Activated T-cell treated with anti-CD3 and anti-CD28 coated beads, Interleukin-2, amount 50 U/mL, for 4 hours (primary cell): ENCODE data around the gene SEPTIN1. TPM values are rescaled to one million over a fixed set of nuclear protein-coding genes. Genes with fewer than 3 reads are reported as not detected.

Source experiments
- ATAC-seq, 2 donors: fragments of 200-7000 bp; cut with Tn5 transposase; one replicate each; pipeline ENCODE4 v1.10.0; 2021
- DNase-seq: peaks from one replicate; pipeline ENCODE4 v3.0.0-alpha.2; 2020
- H3K27me3 Mint-ChIP-seq: one replicate; pipeline ENCODE4 v1.8.0; 2021; ENCODE audit warnings: low read depth, mixed read lengths
- H3K36me3 Mint-ChIP-seq: one replicate; pipeline ENCODE4 v1.8.0; 2022; ENCODE audit warnings: mixed read lengths; ENCODE audit not compliant: insufficient read depth
- H3K4me1 Mint-ChIP-seq: one replicate; pipeline ENCODE4 v1.8.0; 2021; ENCODE audit warnings: low read depth, mixed read lengths
- H3K4me3 Mint-ChIP-seq: one replicate; pipeline ENCODE4 v1.8.0; 2021; ENCODE audit warnings: mild to moderate bottlenecking, moderate library complexity, mixed read lengths
- H3K9me3 Mint-ChIP-seq: one replicate; pipeline ENCODE4 v1.8.0; 2021; ENCODE audit warnings: mixed read lengths
- total RNA-seq, 3 donors: library from RNA; stranded (reverse); gene quantifications; one replicate each; pipeline ENCODE4 v1.2.1, GENCODE V29; 2021

SEPTIN1 gene
- total RNA-seq, 3 donors from 2014 or later: 133 to 164 (median 152) TPM

- no peak overlapping the region for H3K4me3 Mint-ChIP-seq
- no peaks in the 10 kb centered on the region for H3K9me3 Mint-ChIP-seq
- peaks cover 30% of the 10 kb centered on the region for H3K36me3 Mint-ChIP-seq
- H3K27me3 Mint-ChIP-seq: no peaks in the 10 kb centered on the region
- peaks cover 15% of the 10 kb centered on the region for H3K4me1 Mint-ChIP-seq
- ATAC-seq (no peak), DNase-seq (no peak)
Measured at GRCh38 chr16:30359871-30360170, 22.5 kb downstream of the SEPTIN1 start.

GRCh38 chr16:30358990-30359870, 23.1 kb downstream of the SEPTIN1 start:
- H3K9me3 Mint-ChIP-seq: no peaks in the 10 kb centered on the region

GRCh38 chr16:30358577-30358936, 23.8 kb downstream of the SEPTIN1 start:
- Mint-ChIP-seq H3K4me3 (no peak overlapping the region), H3K27me3 (no peaks in the 10 kb centered on the region), H3K9me3 (no peaks in the 10 kb centered on the region), H3K36me3 (peaks cover 34% of the 10 kb centered on the region), H3K4me1 (peaks cover 23% of the 10 kb centered on the region)
- ATAC-seq (no peak), DNase-seq (no peak)

More at GRCh38 chr16:30358990-30359870, 23.1 kb downstream of the SEPTIN1 start:
- no peak for ATAC-seq
- peaks cover 33% of the 10 kb centered on the region for H3K36me3 Mint-ChIP-seq
- DNase-seq: no peak
- H3K27me3 Mint-ChIP-seq: no peaks in the 10 kb centered on the region
- peaks cover 17% of the 10 kb centered on the region for H3K4me1 Mint-ChIP-seq
- no peak overlapping the region for H3K4me3 Mint-ChIP-seq

DNA sequence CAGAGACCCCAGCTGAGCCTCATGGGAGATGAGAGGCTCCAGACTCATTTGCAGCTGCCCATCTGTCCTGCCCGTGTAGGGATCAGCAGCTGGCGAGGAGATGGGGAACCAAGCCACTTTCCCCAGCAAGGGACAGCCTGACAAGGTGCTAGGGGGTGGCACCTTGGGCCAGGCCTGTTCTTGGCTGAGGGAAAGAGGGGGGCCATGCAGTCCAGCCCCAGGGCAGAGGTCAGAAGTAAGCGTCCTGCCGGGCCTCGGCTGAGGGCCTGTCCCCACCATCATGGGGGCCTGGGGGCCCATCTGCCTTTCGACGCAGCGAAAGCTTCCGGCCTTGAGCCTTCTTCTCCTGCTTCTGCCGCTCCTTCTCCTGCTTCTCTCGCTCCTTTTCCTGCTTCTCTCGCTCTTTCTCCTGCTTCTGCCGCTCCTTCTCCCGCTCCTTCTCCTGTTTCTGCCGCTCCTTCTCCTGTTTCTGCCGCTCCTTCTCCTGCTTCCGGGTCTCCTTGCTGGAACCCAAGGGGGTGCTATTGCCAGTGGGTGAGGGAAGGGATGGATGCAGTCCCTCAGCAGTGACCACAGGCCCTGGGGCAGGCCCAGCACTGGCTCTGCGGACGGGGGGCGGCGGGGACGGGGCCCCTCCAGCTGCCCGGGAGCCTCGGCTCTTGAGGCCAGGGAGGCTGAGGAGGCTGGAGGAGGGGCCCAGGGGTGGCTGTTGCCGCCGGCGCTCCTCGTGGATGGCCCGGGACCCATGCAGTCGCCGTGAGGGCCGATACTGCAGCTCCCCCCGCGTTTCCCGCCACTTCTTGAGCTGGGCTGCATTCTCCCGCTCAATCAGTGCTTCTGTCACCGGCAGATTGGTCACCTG, 24.4 kb downstream of the SEPTIN1 start:
- ATAC-seq: no peak
- no peaks in the 10 kb centered on the region for H3K27me3 Mint-ChIP-seq
- H3K4me3 Mint-ChIP-seq: no peak overlapping the region
- H3K9me3 Mint-ChIP-seq: no peaks in the 10 kb centered on the region
- H3K4me1 Mint-ChIP-seq: peaks cover 27% of the 10 kb centered on the region
- peaks cover 33% of the 10 kb centered on the region for H3K36me3 Mint-ChIP-seq
- DNase-seq: no peak

- H3K4me1 Mint-ChIP-seq: peaks cover 30% of the 10 kb centered on the region
- no peak overlapping the region for H3K4me3 Mint-ChIP-seq
- H3K36me3 Mint-ChIP-seq: peaks cover 30% of the 10 kb centered on the region
- no peaks in the 10 kb centered on the region for H3K27me3 Mint-ChIP-seq
- no peaks in the 10 kb centered on the region for H3K9me3 Mint-ChIP-seq
- no peak for DNase-seq
- ATAC-seq: no peak
Measured at GRCh38 chr16:30357085-30357714, 25.2 kb downstream of the SEPTIN1 start.

DNA sequence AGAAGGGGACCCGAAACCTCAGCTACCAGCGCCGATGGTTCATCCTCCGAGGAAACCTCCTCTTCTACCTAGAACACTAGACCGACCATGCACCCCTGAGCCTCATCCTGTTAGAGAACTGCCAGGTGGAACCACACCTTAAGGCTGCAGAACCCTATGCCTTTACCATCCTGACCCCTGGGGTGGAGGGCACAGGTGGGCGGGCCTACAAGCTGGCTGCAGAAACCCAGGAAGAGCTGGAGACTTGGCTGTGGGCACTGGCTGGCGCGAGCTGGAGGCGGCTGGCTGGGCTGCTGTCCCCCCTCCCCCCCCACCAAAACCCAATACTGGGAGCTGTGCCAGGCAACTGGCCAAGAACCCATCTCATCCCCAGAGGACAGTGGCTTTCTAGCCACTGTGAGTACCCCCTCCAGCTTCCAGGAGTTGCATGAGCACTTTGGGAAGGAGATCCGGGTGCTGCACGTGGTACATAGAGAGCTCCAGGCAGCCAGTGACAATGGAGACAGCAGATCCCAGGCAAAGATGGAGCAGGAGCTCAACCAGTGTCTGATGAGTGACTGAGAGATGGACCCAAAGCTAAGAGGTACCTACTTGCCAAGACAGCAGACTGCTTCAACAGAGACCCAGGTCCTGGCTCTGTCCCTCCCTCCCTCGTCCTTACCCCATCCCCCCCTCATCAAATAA, 25.8 kb downstream of the SEPTIN1 start:
- ATAC-seq (no peak), DNase-seq (no peak)
- Mint-ChIP-seq H3K4me3 (peak overlapping the region; percentile 95), H3K4me1 (peaks cover 33% of the 10 kb centered on the region), H3K36me3 (peaks cover 29% of the 10 kb centered on the region), H3K9me3 (no peaks in the 10 kb centered on the region), H3K27me3 (no peaks in the 10 kb centered on the region)

GRCh38 chr16:30355954-30356308, 26.4 kb downstream of the SEPTIN1 start:
- Mint-ChIP-seq H3K4me1 (peaks cover 34% of the 10 kb centered on the region), H3K27me3 (no peaks in the 10 kb centered on the region), H3K9me3 (no peaks in the 10 kb centered on the region), H3K36me3 (peaks cover 27% of the 10 kb centered on the region), H3K4me3 (peak overlapping the region; percentile 95)
- ATAC-seq (no peak), DNase-seq (no peak)

DNA sequence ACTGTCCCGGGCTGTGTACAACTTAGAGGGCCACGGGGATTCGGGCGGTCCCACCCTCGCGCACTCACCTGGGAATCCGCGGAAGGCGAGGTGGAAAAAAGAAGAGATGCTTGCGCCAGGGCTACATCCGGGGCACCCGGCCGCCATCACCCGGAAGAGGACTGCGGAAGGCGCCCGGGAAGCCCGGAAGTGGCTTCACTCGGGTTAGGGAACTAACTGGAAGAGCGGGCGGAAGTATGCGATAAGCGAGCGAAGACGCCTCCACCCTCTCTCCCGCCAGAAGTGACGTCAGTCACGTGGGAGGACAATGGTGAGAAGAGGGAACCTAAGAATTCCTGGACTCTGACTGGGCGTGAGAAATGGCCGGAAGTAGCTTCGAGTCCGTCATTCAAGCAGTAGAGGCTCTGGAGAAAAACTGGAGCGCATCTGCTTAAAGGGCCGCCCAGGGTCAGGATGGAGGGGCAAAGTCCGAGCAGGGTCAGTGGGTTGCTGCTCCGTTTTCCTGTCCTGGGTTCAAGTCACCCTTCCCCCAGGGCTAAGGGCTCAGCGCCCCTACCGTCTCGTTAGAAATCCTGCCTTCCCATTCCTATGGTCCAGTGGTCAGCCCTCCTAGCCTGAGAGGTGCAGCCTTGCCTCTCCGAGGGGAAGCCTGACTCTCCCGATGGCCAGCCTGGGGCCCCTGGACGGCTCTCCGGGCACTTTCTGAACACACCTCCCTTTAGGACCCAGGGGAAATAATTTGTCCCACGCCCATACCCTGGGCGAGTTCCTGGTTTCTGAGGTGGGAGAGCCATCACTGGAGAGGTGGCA, 27.0 kb downstream of the SEPTIN1 start, which contains the start of gene CD2BP2:
Gene CD2BP2 (minus strand): TSS at position 165 of the 810 bp plus-strand sequence. CDS start 627 bp downstream, outside the sequence.
- ATAC-seq (peak; percentile 92 to 95), DNase-seq (peak; percentile 86)
- no peaks in the 10 kb centered on the region for H3K9me3 Mint-ChIP-seq
- H3K27me3 Mint-ChIP-seq: no peaks in the 10 kb centered on the region
- H3K4me1 Mint-ChIP-seq: peaks cover 40% of the 10 kb centered on the region
- H3K4me3 Mint-ChIP-seq: peak within 1 kb of the TSS; percentile 95
- peaks cover 26% of the 10 kb centered on the region for H3K36me3 Mint-ChIP-seq

DNA sequence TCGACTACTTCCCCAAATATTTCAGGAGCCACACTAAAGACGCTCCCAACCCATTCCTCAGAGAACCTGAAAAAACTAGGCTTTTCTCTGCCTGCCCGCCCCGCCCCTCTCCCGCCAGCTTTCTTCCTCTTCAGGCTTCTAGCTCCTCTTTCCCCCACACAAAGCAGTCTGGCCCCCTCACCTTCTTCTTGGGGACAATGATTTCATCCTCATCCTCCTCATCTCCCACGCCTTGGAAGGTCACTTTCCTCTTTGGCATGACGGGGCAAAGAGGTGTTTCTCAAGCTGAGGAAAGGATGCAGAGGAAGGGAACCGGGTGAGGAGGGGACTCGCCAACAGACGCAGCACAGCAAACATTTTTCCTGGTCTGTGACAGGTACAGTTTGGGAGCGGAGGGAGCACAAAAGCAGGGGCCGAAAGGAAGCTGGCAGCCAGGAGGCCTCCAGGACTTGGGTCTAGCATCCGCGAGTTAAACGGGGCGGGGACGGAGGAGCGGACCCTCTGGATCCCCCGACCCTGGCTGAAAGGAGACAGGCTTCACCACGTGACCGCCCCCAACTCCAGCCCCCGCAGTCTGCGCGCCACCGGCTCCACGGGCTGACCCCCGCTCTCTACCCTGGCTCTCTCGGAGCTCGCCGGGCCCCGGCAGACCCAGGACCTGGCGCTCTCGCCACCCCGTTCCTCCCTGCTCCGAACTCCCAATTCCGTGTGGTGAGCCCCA, 27.8 kb downstream of the SEPTIN1 start:
- Mint-ChIP-seq H3K4me1 (peaks cover 46% of the 10 kb centered on the region), H3K36me3 (peaks cover 27% of the 10 kb centered on the region)
- no peak for DNase-seq

GRCh38 chr16:30353438-30354129, 28.8 kb downstream of the SEPTIN1 start:
- Mint-ChIP-seq H3K4me1 (peaks cover 51% of the 10 kb centered on the region), H3K4me3 (peak overlapping the region; percentile 95), H3K9me3 (no peaks in the 10 kb centered on the region), H3K27me3 (no peaks in the 10 kb centered on the region), H3K36me3 (peaks cover 32% of the 10 kb centered on the region)
- DNase-seq: no peak
- ATAC-seq: no peak

More for the DNA sequence above, 27.8 kb downstream of the SEPTIN1 start:
- Mint-ChIP-seq H3K4me3 (peak overlapping the region; percentile 95), H3K27me3 (no peaks in the 10 kb centered on the region), H3K9me3 (no peaks in the 10 kb centered on the region)
- ATAC-seq: peak; percentile 41 to 53

GRCh38 chr16:30352488-30353401, 29.6 kb downstream of the SEPTIN1 start:
- Mint-ChIP-seq H3K36me3 (peaks cover 30% of the 10 kb centered on the region), H3K27me3 (no peaks in the 10 kb centered on the region), H3K9me3 (no peaks in the 10 kb centered on the region), H3K4me3 (peak overlapping the region; percentile 47), H3K4me1 (peaks cover 51% of the 10 kb centered on the region)
- ATAC-seq (no peak), DNase-seq (no peak)
